A549 (cell line): Measurements from ENCODE around the gene ATP2B3.

Experiments used
- CBX8 ChIP-seq: fragments of 200-600 bp; sonication (generic); IDR thresholded peaks from 2 replicates; pipeline ENCODE4 v1.6.1; 2016
- CEBPB ChIP-seq, 2 experiments: fragments of >200 bp in 1 of 2; sonication (Bioruptor Twin) in 1 of 2; formaldehyde crosslinking in 1 of 2; IDR thresholded peaks; 2 replicates each; pipeline ENCODE4 v1.6.1; 2012 to 2016
- CTCF ChIP-seq: fragments of >200 bp; sonication (Bioruptor Twin); formaldehyde crosslinking; IDR thresholded peaks from 3 replicates; pipeline ENCODE4 v1.5.1; 2016
- FOSL2 ChIP-seq, 2 experiments: fragments of 450-650 bp in 1 of 2; fragments of >200 bp in 1 of 2; sonication (Bioruptor Twin) in 1 of 2; formaldehyde crosslinking; IDR thresholded peaks; 2 replicates each; pipeline versions ENCODE4 v1.5.0 to v1.6.1; 2016 to 2020; ENCODE audit warnings: mild to moderate bottlenecking in 1 of 2, moderate library complexity in 1 of 2
- FOXS1 ChIP-seq: fragments of 250-450 bp; sonication (Bioruptor Pico); IDR thresholded peaks from 2 replicates; pipeline ENCODE4 v1.5.0; 2020; ENCODE audit warnings: mild to moderate bottlenecking, moderate library complexity
- HDAC2 ChIP-seq: fragments of 200-600 bp; sonication (generic); IDR thresholded peaks from 2 replicates; pipeline ENCODE4 v1.6.1; 2016
- POLR2A ChIP-seq: IDR thresholded peaks from 2 replicates; pipeline ENCODE4 v1.6.1; 2012; ENCODE audit warnings: mild to moderate bottlenecking, low read length
- SMC3 ChIP-seq: fragments of >200 bp; sonication (Bioruptor Twin); formaldehyde crosslinking; IDR thresholded peaks from 3 replicates; pipeline ENCODE4 v1.6.1; 2018; ENCODE audit warnings: inconsistent platforms

GRCh38 chrX:153513265-153513664, 4.2 kb upstream of the ATP2B3 start:
- TF ChIP-seq HDAC2 (no peak), CEBPB (IDR thresholded peaks at IDR 0.05) (no peak), FOSL2 (IDR thresholded peaks at IDR 0.05) (no peak), FOSL2 (CRISPR knock-in tag; IDR thresholded peaks at IDR 0.05) (no peak), CBX8 (no peak), FOXS1 (no peak), CTCF (no peak), SMC3 (no peak), POLR2A (no peak)
